Hematopoietic multipotent progenitor cell (in vitro differentiated cells): ENCODE data around the gene STRN4. TPM values are rescaled to one million over a fixed set of nuclear protein-coding genes. Genes with fewer than 3 reads are reported as not detected.
A peak's percentile ranks its signal among the peaks of the same experiment; 100 is the strongest.

ENCODE experiments used
- DNase-seq, 3 donors: peaks; one replicate each; pipeline ENCODE4 v3.0.0-alpha.2; 2011 to 2015; ENCODE audit warnings: low read depth in 2 of 3, low spot score in 2 of 3
- small RNA-seq: library from RNA; depleted of rRNA; stranded (forward); fragments of <200 nt; gene quantifications from one replicate; pipeline ENCODE3, GENCODE V24; 2012
- total RNA-seq: library from RNA; depleted of rRNA; stranded (reverse); fragments of >200 nt; gene quantifications from one replicate; pipeline ENCODE4 v1.2.3, GENCODE V29; 2012

The STRN4 gene
- total RNA-seq, 1 donor = 98.3 TPM

- DNase-seq = peak in 2 of 3 donors; percentile 49 to 51
Measured at GRCh38 chr19:46678110-46678732, 68.0 kb downstream of the STRN4 start.

DNA sequence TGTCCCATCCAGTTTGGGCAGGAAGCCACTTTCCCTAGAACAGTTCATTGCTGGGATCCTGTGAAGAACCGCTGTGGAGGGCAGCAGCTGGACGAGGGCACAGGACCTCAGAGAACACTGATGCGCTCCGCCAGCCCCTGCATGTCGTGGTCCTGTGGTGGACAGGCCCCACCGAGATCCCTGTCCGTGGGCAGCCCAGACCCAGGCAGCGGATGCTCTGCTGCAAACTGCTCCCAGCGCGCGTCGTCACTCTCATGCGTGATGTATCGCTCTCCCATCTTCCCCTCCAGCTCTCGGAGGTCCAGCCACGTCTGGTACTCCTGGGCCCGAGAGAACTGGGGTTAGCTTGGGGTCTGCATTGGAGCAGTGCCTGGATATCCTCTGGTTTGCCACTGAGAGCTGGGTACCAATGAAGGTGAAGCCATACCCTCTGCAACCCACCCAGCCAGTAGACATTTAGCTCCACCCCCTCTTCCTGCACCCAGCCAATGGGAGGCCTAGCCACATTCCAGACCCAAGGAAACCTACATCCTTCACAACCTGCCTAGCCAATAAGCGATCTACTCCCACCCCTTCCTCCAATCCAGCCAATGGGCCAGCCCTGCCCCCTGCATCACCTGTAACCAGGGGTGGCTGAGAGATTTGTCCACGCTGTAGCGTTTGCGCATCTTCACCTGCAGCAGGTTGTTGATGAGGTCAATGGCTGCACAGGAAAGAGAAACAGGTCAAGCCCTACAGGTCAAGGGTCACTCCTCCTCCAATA, 71.7 kb downstream of the STRN4 start:
- DNase-seq = no peak

DNA sequence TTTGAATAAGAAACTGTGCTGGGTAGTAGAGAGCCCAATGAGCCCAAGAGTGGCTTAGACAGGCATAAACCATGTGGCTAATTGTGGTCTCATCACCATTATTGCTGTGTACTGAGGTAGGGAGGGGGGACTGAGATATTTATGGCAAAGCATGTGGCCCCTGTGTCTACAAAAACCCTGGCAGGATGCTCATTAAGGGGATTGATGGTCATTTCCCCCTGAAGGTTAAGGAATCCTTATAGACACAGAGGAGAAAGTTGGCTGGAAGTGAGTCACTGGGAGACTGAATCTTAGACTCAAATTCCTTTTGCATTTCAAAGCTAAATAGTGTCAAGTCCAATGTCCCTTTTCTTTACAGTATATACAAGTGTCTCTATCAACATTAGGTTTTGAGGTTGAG, 75.4 kb downstream of the STRN4 start:
- no peak for DNase-seq

Small RNA genes within 50 kb of the gene (small RNA-seq; reads per million reads assigned to genes)
- gene MIR320E = not detected
- gene RF00019 = not detected
- gene RN7SL364P = not detected

Other genes starting within 250 kb of the STRN4 start
- gene CALM3, start 145.1 kb downstream of the STRN4 start, total RNA-seq = 76.2 TPM
- 4.3 TPM for gene PTGIR, start 121.4 kb downstream of the STRN4 start, total RNA-seq
- not detected for gene GNG8, start 110.2 kb downstream of the STRN4 start, total RNA-seq
- gene DACT3, start 85.3 kb downstream of the STRN4 start, total RNA-seq = under 0.01 TPM
- gene PRKD2, start 29.3 kb downstream of the STRN4 start, total RNA-seq = 50.4 TPM
- 19.1 TPM for gene FKRP, start 393 bp downstream of the STRN4 start, total RNA-seq
- 37.2 TPM for gene SLC1A5, start 42.1 kb upstream of the STRN4 start, total RNA-seq
- 75.9 TPM for gene AP2S1, start 104.4 kb upstream of the STRN4 start, total RNA-seq
- gene ARHGAP35, start 114.5 kb upstream of the STRN4 start, total RNA-seq = 22.1 TPM